Tongue (tissue), 2 donors: ENCODE data around the gene BBS1. TPM values are rescaled to one million over a fixed set of nuclear protein-coding genes. Genes with fewer than 3 reads are reported as not detected.
A peak's percentile ranks its signal among the peaks of the same experiment; 100 is the strongest.

Experiments
- DNase-seq: peaks from one replicate; pipeline ENCODE4 v3.0.0-alpha.2; 2015
- total RNA-seq: library from RNA; depleted of rRNA; stranded (reverse); fragments of >200 nt; gene quantifications from one replicate; pipeline ENCODE4 v1.2.3, GENCODE V29; 2014

The BBS1 gene
- total RNA-seq, 1 donor from 2014 or later, result 29.6 TPM

GRCh38 chr11:66477263-66478201 lies 32.9 kb upstream of the BBS1 start:
- DNase-seq, result peak; percentile 52

GRCh38 chr11:66478729-66479393 lies 31.6 kb upstream of the BBS1 start:
- DNase-seq, result peak; percentile 40

GRCh38 chr11:66479394-66480116 lies 30.9 kb upstream of the BBS1 start:
- DNase-seq, result peak; percentile 32

- DNase-seq, result peak; percentile 98
These were observed 30.1 kb upstream of the BBS1 start, which contains the start of gene DPP3 for GRCh38 chr11:66480117-66480938. Gene DPP3, plus strand, starts transcription at chr11:66480434. Its CDS starts 1,767 bp downstream, at chr11:66482201.

GRCh38 chr11:66484806-66485380 lies 25.5 kb upstream of the BBS1 start:
- no peak for DNase-seq

GRCh38 chr11:66488957-66489356 lies 21.5 kb upstream of the BBS1 start:
- DNase-seq, result no peak

GRCh38 chr11:66489636-66490035 lies 20.8 kb upstream of the BBS1 start:
- DNase-seq, result no peak

- no peak for DNase-seq
These were observed 19.0 kb upstream of the BBS1 start for GRCh38 chr11:66491315-66491935.

GRCh38 chr11:66492161-66492865 lies 18.1 kb upstream of the BBS1 start:
- DNase-seq, result no peak

GRCh38 chr11:66493130-66493529 lies 17.3 kb upstream of the BBS1 start:
- DNase-seq, result no peak

GRCh38 chr11:66494458-66494857 lies 16.0 kb upstream of the BBS1 start:
- DNase-seq, result no peak

- no peak for DNase-seq
These were observed 15.5 kb upstream of the BBS1 start for GRCh38 chr11:66494935-66495334.

- DNase-seq, result no peak
These were observed 15.0 kb upstream of the BBS1 start for GRCh38 chr11:66495401-66495854.

GRCh38 chr11:66497206-66497605 lies 13.2 kb upstream of the BBS1 start:
- no peak for DNase-seq

- DNase-seq, result no peak
These were observed 11.9 kb upstream of the BBS1 start for GRCh38 chr11:66498506-66498905.

GRCh38 chr11:66505276-66505816 lies 5.1 kb upstream of the BBS1 start:
- DNase-seq, result no peak

GRCh38 chr11:66509131-66509561 lies 1.3 kb upstream of the BBS1 start:
- DNase-seq, result peak; percentile 81

GRCh38 chr11:66510990-66511339 lies 530 bp downstream of the BBS1 start:
- no peak for DNase-seq

- no peak for DNase-seq
These were observed 13.2 kb downstream of the BBS1 start for GRCh38 chr11:66523611-66524010.
